Tibial nerve (tissue), 4 donors: ENCODE measurements around the gene GOLGA7B.
"Not testable (repeated sequence)": the region's sequence is repeated elsewhere in the genome, so short reads cannot be mapped to it uniquely, and the experiment has no call there.

Experiments used
- EP300 ChIP-seq, 2 donors: sonication (generic); formaldehyde crosslinking; IDR thresholded peaks; one replicate each; pipeline ENCODE4 v1.6.1; 2017; ENCODE audit warnings: antibody characterized with exemption in 2 of 2, mild to moderate bottlenecking in 1 of 2
- POLR2A ChIP-seq, 2 donors: fragments of 450-650 bp; IDR thresholded peaks; one replicate each; pipeline ENCODE4 v1.6.1; 2017; ENCODE audit warnings: antibody characterized with exemption in 2 of 2, mild to moderate bottlenecking in 2 of 2, moderate library complexity in 2 of 2
- TF ChIP-seq, protein P1 (sequence below), 5 experiments: fragments of 200-600 bp in 3 of 5; fragments of 450-650 bp in 2 of 5; sonication (generic) in 3 of 5; IDR thresholded peaks; one replicate each; pipeline ENCODE4 v1.5.1; 2016 to 2019; ENCODE audit warnings: antibody characterized with exemption in 5 of 5, mild to moderate bottlenecking in 3 of 5, moderate library complexity in 2 of 5

DNA sequence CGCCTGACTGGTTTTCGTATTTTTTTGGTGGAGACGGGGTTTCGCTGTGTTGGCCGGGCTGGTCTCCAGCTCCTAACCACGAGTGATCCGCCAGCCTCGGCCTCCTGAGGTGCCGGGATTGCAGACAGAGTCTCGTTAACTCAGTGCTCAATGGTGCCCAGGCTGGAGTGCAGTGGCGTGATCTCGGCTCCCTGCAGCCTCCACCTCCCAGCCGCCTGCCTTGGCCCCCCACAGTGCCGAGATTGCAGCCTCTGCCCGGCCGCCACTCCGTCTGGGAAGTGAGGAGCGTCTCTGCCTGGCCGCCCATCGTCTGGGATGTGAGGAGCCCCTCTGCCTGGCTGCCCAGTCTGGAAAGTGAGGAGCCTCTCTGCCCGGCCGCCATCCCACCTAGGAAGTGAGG is 8.5 kb upstream of the GOLGA7B start:
- TF ChIP-seq, protein P1, sequence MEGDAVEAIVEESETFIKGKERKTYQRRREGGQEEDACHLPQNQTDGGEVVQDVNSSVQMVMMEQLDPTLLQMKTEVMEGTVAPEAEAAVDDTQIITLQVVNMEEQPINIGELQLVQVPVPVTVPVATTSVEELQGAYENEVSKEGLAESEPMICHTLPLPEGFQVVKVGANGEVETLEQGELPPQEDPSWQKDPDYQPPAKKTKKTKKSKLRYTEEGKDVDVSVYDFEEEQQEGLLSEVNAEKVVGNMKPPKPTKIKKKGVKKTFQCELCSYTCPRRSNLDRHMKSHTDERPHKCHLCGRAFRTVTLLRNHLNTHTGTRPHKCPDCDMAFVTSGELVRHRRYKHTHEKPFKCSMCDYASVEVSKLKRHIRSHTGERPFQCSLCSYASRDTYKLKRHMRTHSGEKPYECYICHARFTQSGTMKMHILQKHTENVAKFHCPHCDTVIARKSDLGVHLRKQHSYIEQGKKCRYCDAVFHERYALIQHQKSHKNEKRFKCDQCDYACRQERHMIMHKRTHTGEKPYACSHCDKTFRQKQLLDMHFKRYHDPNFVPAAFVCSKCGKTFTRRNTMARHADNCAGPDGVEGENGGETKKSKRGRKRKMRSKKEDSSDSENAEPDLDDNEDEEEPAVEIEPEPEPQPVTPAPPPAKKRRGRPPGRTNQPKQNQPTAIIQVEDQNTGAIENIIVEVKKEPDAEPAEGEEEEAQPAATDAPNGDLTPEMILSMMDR (IDR thresholded peaks at IDR 0.05), result not testable (repeated sequence)
- not testable (repeated sequence) for TF ChIP-seq POLR2A, EP300 (IDR thresholded peaks at IDR 0.05)
